Measurements from ENCODE around the gene NUCB2. TPM values are rescaled to one million over a fixed set of nuclear protein-coding genes. Genes with fewer than 3 reads are reported as not detected.

The NUCB2 gene
- total and polyA plus RNA-seq, 2 of the 8 experiments (the other 6 are each of a cell fraction or from before 2014, with no cell fraction given) = 9.0 to 34.2 TPM

DNA sequence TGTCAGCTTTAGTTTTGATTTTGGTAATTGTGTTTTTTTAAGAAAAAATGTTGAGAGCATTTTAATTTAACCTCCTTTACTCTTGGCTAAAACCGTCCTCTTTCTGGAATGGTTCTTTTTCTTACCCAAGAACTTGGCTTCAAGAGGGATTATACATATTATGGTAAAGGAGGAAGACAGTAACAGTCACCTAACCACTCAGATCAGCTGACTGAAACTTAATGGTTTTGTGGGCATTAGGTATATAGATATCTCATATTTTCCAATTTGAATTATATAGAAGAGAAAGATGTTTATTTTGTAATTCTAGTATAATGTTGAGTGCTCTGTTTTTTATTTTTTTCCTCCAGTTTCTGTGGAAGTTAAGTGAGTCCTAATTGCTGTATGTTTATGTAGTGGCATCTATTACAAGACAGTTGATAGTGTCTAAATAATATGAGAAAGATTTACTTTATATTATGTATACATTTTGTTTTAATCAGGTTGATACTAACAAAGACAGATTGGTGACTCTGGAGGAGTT is 38.4 kb downstream of the NUCB2 start:
- Histone ChIP-seq H2BK12ac (ENCODE audit: low read depth, low read length) (no peak overlapping the region), H4K8ac (ENCODE audit: extremely low read depth, insufficient read depth, low read length) (no peak overlapping the region), H4K5ac (ENCODE audit: insufficient read length, low read depth, low read length) (no peak overlapping the region), H2AFZ (ENCODE audit: low read length) (no peak overlapping the region), H3K4ac (replicated peaks; ENCODE audit: insufficient read length, low read depth, low read length) (no peak overlapping the region), H3K9me3 (ENCODE audit: insufficient read depth in 2 of 2, low read depth in 1 of 2, low read length in 1 of 2) (no peaks in the 10 kb centered on the region), H3K36me3 (ENCODE audit: control insufficient read depth in 2 of 4, insufficient read depth in 4 of 4, low read length in 3 of 4) (no peaks in the 10 kb centered on the region; a peak in 2 of 8 replicates), H2BK15ac (ENCODE audit: low read length) (no peak overlapping the region), H3K9ac (replicated peaks in 1 of 4; ENCODE audit: extremely low read depth in 1 of 4, low read depth in 3 of 4, low read length in 3 of 4) (no peak overlapping the region), H3K23ac (ENCODE audit: insufficient read length) (no peak overlapping the region), H2AK5ac (ENCODE audit: low read depth, low read length) (no peak overlapping the region), H3K27ac (ENCODE audit: low read depth, low read length) (no peak overlapping the region), H4K91ac (replicated peaks; ENCODE audit: insufficient read length, low read length) (no peak overlapping the region), H3K23me2 (ENCODE audit: low read depth, low read length) (no peaks in the 10 kb centered on the region), H2BK120ac (replicated peaks; ENCODE audit: low read depth, low read length) (no peak overlapping the region), H3K4me3 (ENCODE audit: extremely low read depth in 1 of 4, insufficient read depth in 2 of 4, low read depth in 3 of 4, low read length in 4 of 4) (no peak overlapping the region), H3K4me1 (replicated peaks in 1 of 4; ENCODE audit: control insufficient read depth in 3 of 4, insufficient read depth in 4 of 4, low read length in 3 of 4) (no peaks in the 10 kb centered on the region), H3K79me1 (ENCODE audit: low read depth, low read length) (no peaks in the 10 kb centered on the region), H2BK20ac (ENCODE audit: low read length) (no peak overlapping the region), H3K56ac (replicated peaks; ENCODE audit: insufficient read length, low read depth, low read length) (no peak overlapping the region), H3K18ac (ENCODE audit: extremely low read depth, low read length) (no peak overlapping the region), H4K20me1 (replicated peaks in 1 of 2; ENCODE audit: control insufficient read depth in 1 of 2, insufficient read depth in 2 of 2, low read length in 2 of 2) (no peaks in the 10 kb centered on the region), H2BK5ac (ENCODE audit: low read depth, low read length) (no peak overlapping the region), H3K14ac (ENCODE audit: insufficient read length) (no peak overlapping the region), H3K79me2 (ENCODE audit: control insufficient read depth in 1 of 2, insufficient read depth in 2 of 2, low read length in 2 of 2) (no peaks in the 10 kb centered on the region), H3K4me2 (ENCODE audit: insufficient read depth in 1 of 2, low read depth in 2 of 2, low read length in 2 of 2) (no peak overlapping the region), H3K27me3 (replicated peaks in 1 of 4; ENCODE audit: control insufficient read depth in 3 of 4, extremely low read depth in 1 of 4, insufficient read depth in 3 of 4, low read length in 3 of 4) (no peaks in the 10 kb centered on the region)
- 87% methylated on average over 1 of the region's 1 CpG; no CpG with 5 or more reads in 1 of the 2 experiments for WGBS, 2 experiments (ENCODE audit: extremely low coverage in 1 of 2, insufficient coverage in 1 of 2, insufficient read length in 1 of 2, insufficient replicate concordance in 2 of 2, low coverage in 1 of 2, low lambda C conversion rate in 2 of 2, missing lambda C conversion rate in 1 of 2)
- FAIRE-seq (no peak), DNase-seq (ENCODE audit: low read depth in 1 of 2, low spot score in 2 of 2) (no peak)
- ChIA-PET POLR2A (ENCODE audit: partially characterized antibody) (no interaction called here), CTCF (ENCODE audit: partially characterized antibody) (interaction anchor here (1.7 kb wide), 1 partner anchor 16 kb away, joined by 4 read pairs; no protein-coding TSS in a partner anchor)
- TF ChIP-seq BRCA1 (IDR thresholded peaks at IDR 0.05; ENCODE audit: low read depth, low read length) (no peak), POU5F1 (IDR thresholded peaks at IDR 0.05; ENCODE audit: low read depth, low read length) (no peak), NANOG (IDR thresholded peaks at IDR 0.05; ENCODE audit: insufficient read depth, low read depth, low read length, poor library complexity, severe bottlenecking) (no peak), CREB1 (IDR thresholded peaks at IDR 0.05) (no peak), RBBP5 (IDR thresholded peaks at IDR 0.05; ENCODE audit: borderline replicate concordance, low read depth, low read length) (no peak), SP1 (IDR thresholded peaks at IDR 0.05; ENCODE audit: low read depth, low read length) (no peak), POLR2A (IDR thresholded peaks at IDR 0.05; ENCODE audit: control extremely low read depth in 1 of 2, low read depth in 2 of 2, low read length in 2 of 2) (no peak), SRF (IDR thresholded peaks at IDR 0.05; ENCODE audit: low read depth, low read length) (no peak), CHD2 (IDR thresholded peaks at IDR 0.05; ENCODE audit: low read length) (no peak), TBP (IDR thresholded peaks at IDR 0.05; ENCODE audit: low read depth, low read length) (no peak), TAF1 (IDR thresholded peaks at IDR 0.05; ENCODE audit: low read depth, low read length) (no peak), JUND (IDR thresholded peaks at IDR 0.05; ENCODE audit: low read length) (no peak), BCL11A (IDR thresholded peaks at IDR 0.05; ENCODE audit: low read depth in 2 of 2, low read length in 2 of 2) (no peak), HDAC2 (IDR thresholded peaks at IDR 0.05; ENCODE audit: borderline replicate concordance in 1 of 2, low read depth in 2 of 2, low read length in 2 of 2) (no peak), BACH1 (IDR thresholded peaks at IDR 0.05; ENCODE audit: low read length) (no peak)

Data from H1 (cell line).